Measurements from ENCODE around the gene CFAP299.

CFAP299 gene

GRCh38 chr4:80309294-80310004, 26.1 kb upstream of the CFAP299 start:
- no peak overlapping the region for H3K4me3 ChIP-seq (ENCODE audit: low read length)
- H3F3A ChIP-seq (ENCODE audit: control insufficient read depth, insufficient read depth): no peaks in the 10 kb centered on the region
- H3K4me1 ChIP-seq (ENCODE audit: control insufficient read depth, low read length): no peaks in the 10 kb centered on the region
- no peaks in the 10 kb centered on the region for H3K79me2 ChIP-seq (ENCODE audit: control insufficient read depth, low read length)
- TF ChIP-seq EZH2phosphoT487 (IDR thresholded peaks at IDR 0.05; ENCODE audit: borderline replicate concordance, low read length): no peak
- TF ChIP-seq CTCF (IDR thresholded peaks at IDR 0.05; ENCODE audit: low read depth, low read length, poor library complexity, severe bottlenecking): no peak
- H3K27ac ChIP-seq (ENCODE audit: low read depth, low read length): no peak overlapping the region
- peaks cover 7% of the 10 kb centered on the region; the same call in 1 of the 2 replicates for H3K27me3 ChIP-seq (ENCODE audit: control insufficient read depth, low read length)
- no peaks in the 10 kb centered on the region for H3K9me2 ChIP-seq (replicated peaks; ENCODE audit: control insufficient read depth, low read length)
- H3K4me2 ChIP-seq (ENCODE audit: low read length): no peak overlapping the region
- no peaks in the 10 kb centered on the region for H3K9me3 ChIP-seq (ENCODE audit: control insufficient read depth, insufficient read depth, low read length)
- H4K20me1 ChIP-seq (ENCODE audit: control insufficient read depth, insufficient read depth, low read depth, low read length): no peaks in the 10 kb centered on the region
- H3K36me3 ChIP-seq (ENCODE audit: control insufficient read depth, low read length): no peaks in the 10 kb centered on the region

GRCh38 chr4:80311130-80311529, 24.4 kb upstream of the CFAP299 start:
- Histone ChIP-seq H3K9me3 (ENCODE audit: control insufficient read depth, insufficient read depth, low read length) (no peaks in the 10 kb centered on the region), H3K4me2 (ENCODE audit: low read length) (no peak overlapping the region), H3K79me2 (ENCODE audit: control insufficient read depth, low read length) (no peaks in the 10 kb centered on the region), H3K4me3 (ENCODE audit: low read length) (no peak overlapping the region), H3K27me3 (ENCODE audit: control insufficient read depth, low read length) (0 out of 2 replicates have a peak, but pooled peaks cover 2% of the 10 kb centered on the region), H3K4me1 (ENCODE audit: control insufficient read depth, low read length) (no peaks in the 10 kb centered on the region), H3K9me2 (replicated peaks; ENCODE audit: control insufficient read depth, low read length) (no peaks in the 10 kb centered on the region), H3K27ac (ENCODE audit: low read depth, low read length) (no peak overlapping the region), H3K36me3 (ENCODE audit: control insufficient read depth, low read length) (no peaks in the 10 kb centered on the region), H4K20me1 (ENCODE audit: control insufficient read depth, insufficient read depth, low read depth, low read length) (no peaks in the 10 kb centered on the region), H3F3A (ENCODE audit: control insufficient read depth, insufficient read depth) (no peaks in the 10 kb centered on the region)
- TF ChIP-seq CTCF (IDR thresholded peaks at IDR 0.05; ENCODE audit: low read depth, low read length, poor library complexity, severe bottlenecking): no peak
- TF ChIP-seq EZH2phosphoT487 (IDR thresholded peaks at IDR 0.05; ENCODE audit: borderline replicate concordance, low read length): no peak

GRCh38 chr4:80312124-80312523, 23.4 kb upstream of the CFAP299 start:
- TF ChIP-seq EZH2phosphoT487 (IDR thresholded peaks at IDR 0.05; ENCODE audit: borderline replicate concordance, low read length): no peak
- TF ChIP-seq CTCF (IDR thresholded peaks at IDR 0.05; ENCODE audit: low read depth, low read length, poor library complexity, severe bottlenecking): no peak
- Histone ChIP-seq H3K27me3 (ENCODE audit: control insufficient read depth, low read length) (no peaks in the 10 kb centered on the region), H4K20me1 (ENCODE audit: control insufficient read depth, insufficient read depth, low read depth, low read length) (no peaks in the 10 kb centered on the region), H3K4me2 (ENCODE audit: low read length) (no peak overlapping the region), H3K79me2 (ENCODE audit: control insufficient read depth, low read length) (no peaks in the 10 kb centered on the region), H3K27ac (ENCODE audit: low read depth, low read length) (no peak overlapping the region), H3K4me1 (ENCODE audit: control insufficient read depth, low read length) (no peaks in the 10 kb centered on the region), H3F3A (ENCODE audit: control insufficient read depth, insufficient read depth) (no peaks in the 10 kb centered on the region), H3K9me2 (replicated peaks; ENCODE audit: control insufficient read depth, low read length) (no peaks in the 10 kb centered on the region), H3K36me3 (ENCODE audit: control insufficient read depth, low read length) (no peaks in the 10 kb centered on the region), H3K9me3 (ENCODE audit: control insufficient read depth, insufficient read depth, low read length) (no peaks in the 10 kb centered on the region), H3K4me3 (ENCODE audit: low read length) (no peak overlapping the region)

Data from DOHH2 (cell line).